WTC11 (cell line): Measurements from ENCODE around the gene KLHDC3. TPM values are rescaled to one million over a fixed set of nuclear protein-coding genes. Genes with fewer than 3 reads are reported as not detected.
A peak's percentile ranks its signal among the peaks of the same experiment; 100 is the strongest.

Experiments used
- ATAC-seq: fragments of 200-7000 bp; cut with Tn5 transposase; 2 replicates; pipeline ENCODE4 v1.10.0; 2021; ENCODE audit warnings: mild to moderate bottlenecking, moderate library complexity
- CTCF ChIA-PET: fragments of 300-600 bp; sonication (Branson Sonifier 250); formaldehyde crosslinking; loops from one replicate; lab custom pipeline; 2021; ENCODE audit warnings: antibody characterized with exemption; lab: Charles Lee
- POLR2A ChIA-PET: fragments of 350-600 bp; sonication (Branson Sonifier 250); formaldehyde crosslinking; loops from one replicate; lab custom pipeline; 2021; ENCODE audit warnings: antibody characterized with exemption; lab: Charles Lee
- DNase-seq: peaks from one replicate; pipeline ENCODE4 v3.0.0; 2021; ENCODE audit warnings: low spot score
- H3K27ac Mint-ChIP-seq: 2 replicates; pipeline ENCODE4 v1.8.0; 2021; ENCODE audit warnings: mixed read lengths
- H3K27me3 Mint-ChIP-seq: 2 replicates; pipeline ENCODE4 v1.8.0; 2021; ENCODE audit warnings: low read depth, mild to moderate bottlenecking, moderate library complexity, mixed read lengths
- H3K36me3 Mint-ChIP-seq: 2 replicates; pipeline ENCODE4 v1.8.0; 2021; ENCODE audit warnings: mixed read lengths
- H3K4me1 Mint-ChIP-seq: 2 replicates; pipeline ENCODE4 v1.8.0; 2022; ENCODE audit warnings: mixed read lengths
- H3K4me3 Mint-ChIP-seq: 2 replicates; pipeline ENCODE4 v1.8.0; 2021; ENCODE audit warnings: mild to moderate bottlenecking, moderate library complexity, mixed read lengths
- H3K9me3 Mint-ChIP-seq: 2 replicates; pipeline ENCODE4 v1.8.0; 2021; ENCODE audit warnings: mixed read lengths
- AR ChIP-seq: fragments of 250-450 bp; sonication (Bioruptor Pico); IDR thresholded peaks from 2 replicates; pipeline ENCODE4 v1.9.0; 2021; ENCODE audit warnings: mild to moderate bottlenecking
- CREM ChIP-seq: sonication (generic); formaldehyde crosslinking; IDR thresholded peaks from 2 replicates; pipeline ENCODE4 v1.8.1; 2022; ENCODE audit warnings: mild to moderate bottlenecking, missing genetic modification reagents, moderate library complexity
- CTCF ChIP-seq: fragments of 200-600 bp; IDR thresholded peaks from 2 replicates; pipeline ENCODE4 v1.8.0; 2022; ENCODE audit warnings: antibody characterized with exemption
- FOXJ3 ChIP-seq: sonication (generic); formaldehyde crosslinking; IDR thresholded peaks from 2 replicates; pipeline ENCODE4 v1.9.0; 2021; ENCODE audit warnings: missing genetic modification reagents, mild to moderate bottlenecking, borderline replicate concordance
- GTF2I ChIP-seq: fragments of 250-450 bp; sonication (Bioruptor Pico); conservative IDR thresholded peaks from 2 replicates; pipeline ENCODE4 v1.4.0; 2021; ENCODE audit warnings: mild to moderate bottlenecking
- MXD4 ChIP-seq: fragments of 250-450 bp; sonication (Bioruptor Pico); IDR thresholded peaks from 2 replicates; pipeline ENCODE4 v1.8.0; 2021; ENCODE audit warnings: mild to moderate bottlenecking, moderate library complexity, borderline replicate concordance
- OVOL2 ChIP-seq: fragments of 250-450 bp; sonication (Bioruptor Pico); IDR thresholded peaks from 2 replicates; pipeline ENCODE4 v1.9.0; 2021; ENCODE audit warnings: mild to moderate bottlenecking, borderline replicate concordance
- RELA ChIP-seq: sonication (generic); formaldehyde crosslinking; IDR thresholded peaks from 2 replicates; pipeline ENCODE4 v1.8.1; 2022; ENCODE audit warnings: missing genetic modification reagents, mild to moderate bottlenecking, borderline replicate concordance
- SMAD3 ChIP-seq: sonication (generic); formaldehyde crosslinking; IDR thresholded peaks from 2 replicates; pipeline ENCODE4 v1.8.0; 2022; ENCODE audit warnings: missing genetic modification reagents, mild to moderate bottlenecking, borderline replicate concordance
- SMAD4 ChIP-seq: sonication (generic); formaldehyde crosslinking; IDR thresholded peaks from 2 replicates; pipeline ENCODE4 v1.8.0; 2022; ENCODE audit warnings: mild to moderate bottlenecking, missing genetic modification reagents
- total RNA-seq: library from RNA; stranded (reverse); gene quantifications from 3 replicates; pipeline ENCODE4 v1.2.3, GENCODE V29; 2021
- TF ChIP-seq, protein P1 (sequence below): sonication (generic); formaldehyde crosslinking; IDR thresholded peaks from 2 replicates; pipeline ENCODE4 v1.8.1; 2023; ENCODE audit warnings: mild to moderate bottlenecking, missing genetic modification reagents, moderate library complexity
- TF ChIP-seq, protein P2 (sequence below): fragments of 250-450 bp; sonication (Bioruptor Pico); IDR thresholded peaks from 2 replicates; pipeline ENCODE4 v2.1.2; 2022; ENCODE audit warnings: mild to moderate bottlenecking, moderate library complexity
- TF ChIP-seq, protein P3 (sequence below): sonication (generic); formaldehyde crosslinking; IDR thresholded peaks from 2 replicates; pipeline ENCODE4 v1.8.1; 2023; ENCODE audit warnings: mild to moderate bottlenecking, moderate library complexity, missing genetic modification reagents
- TF ChIP-seq, protein P4 (sequence below): sonication (generic); formaldehyde crosslinking; IDR thresholded peaks from 2 replicates; pipeline ENCODE4 v1.8.0; 2023; ENCODE audit warnings: missing genetic modification reagents
- TF ChIP-seq, protein P5 (sequence below): sonication (generic); formaldehyde crosslinking; IDR thresholded peaks from 2 replicates; pipeline ENCODE4 v1.8.1; 2023; ENCODE audit warnings: mild to moderate bottlenecking, missing genetic modification reagents, borderline replicate concordance
- TF ChIP-seq, protein P6 (sequence below): sonication (generic); formaldehyde crosslinking; IDR thresholded peaks from 2 replicates; pipeline ENCODE4 v1.8.0; 2023; ENCODE audit warnings: missing genetic modification reagents, mild to moderate bottlenecking, borderline replicate concordance

Gene KLHDC3
- total RNA-seq, 1 experiment from 2014 or later: 172 TPM

DNA sequence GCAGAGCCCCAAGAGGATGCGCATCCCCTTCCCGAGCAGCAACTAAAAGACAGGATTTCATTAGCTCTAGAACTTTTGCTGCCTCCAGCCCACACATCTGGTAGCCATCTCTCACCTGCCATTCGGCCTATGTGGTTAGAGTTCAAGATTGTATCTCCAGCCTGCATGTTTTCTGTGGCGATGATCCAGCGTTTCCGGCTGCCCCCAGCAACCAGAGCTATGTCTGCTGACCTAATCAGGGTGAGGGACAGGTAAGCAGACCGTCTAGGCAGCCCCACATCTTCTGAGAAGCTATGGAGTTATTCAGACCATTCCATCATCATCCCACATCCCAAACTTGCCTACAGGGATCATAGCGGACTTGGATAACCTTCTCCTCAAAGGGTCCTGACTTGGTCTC is 41.9 kb downstream of the KLHDC3 start:
- TF ChIP-seq, protein P1, sequence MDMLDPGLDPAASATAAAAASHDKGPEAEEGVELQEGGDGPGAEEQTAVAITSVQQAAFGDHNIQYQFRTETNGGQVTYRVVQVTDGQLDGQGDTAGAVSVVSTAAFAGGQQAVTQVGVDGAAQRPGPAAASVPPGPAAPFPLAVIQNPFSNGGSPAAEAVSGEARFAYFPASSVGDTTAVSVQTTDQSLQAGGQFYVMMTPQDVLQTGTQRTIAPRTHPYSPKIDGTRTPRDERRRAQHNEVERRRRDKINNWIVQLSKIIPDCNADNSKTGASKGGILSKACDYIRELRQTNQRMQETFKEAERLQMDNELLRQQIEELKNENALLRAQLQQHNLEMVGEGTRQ (CRISPR knock-in tag): no peak
- TF ChIP-seq, protein P2, sequence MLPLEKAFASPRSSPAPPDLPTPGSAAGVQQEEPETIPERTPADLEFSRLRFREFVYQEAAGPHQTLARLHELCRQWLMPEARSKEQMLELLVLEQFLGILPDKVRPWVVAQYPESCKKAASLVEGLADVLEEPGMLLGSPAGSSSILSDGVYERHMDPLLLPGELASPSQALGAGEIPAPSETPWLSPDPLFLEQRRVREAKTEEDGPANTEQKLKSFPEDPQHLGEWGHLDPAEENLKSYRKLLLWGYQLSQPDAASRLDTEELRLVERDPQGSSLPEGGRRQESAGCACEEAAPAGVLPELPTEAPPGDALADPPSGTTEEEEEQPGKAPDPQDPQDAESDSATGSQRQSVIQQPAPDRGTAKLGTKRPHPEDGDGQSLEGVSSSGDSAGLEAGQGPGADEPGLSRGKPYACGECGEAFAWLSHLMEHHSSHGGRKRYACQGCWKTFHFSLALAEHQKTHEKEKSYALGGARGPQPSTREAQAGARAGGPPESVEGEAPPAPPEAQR (CRISPR knock-in tag): no peak
- H3K27me3 Mint-ChIP-seq: no peaks in the 10 kb centered on the region
- H3K4me1 Mint-ChIP-seq: peaks cover 42% of the 10 kb centered on the region
- H3K36me3 Mint-ChIP-seq: peaks cover 22% of the 10 kb centered on the region
- ChIA-PET POLR2A (no interaction called here), CTCF (no interaction called here)
- ATAC-seq: no peak
- H3K27ac Mint-ChIP-seq: peak overlapping the region; percentile 82
- H3K4me3 Mint-ChIP-seq: no peak overlapping the region
- no peaks in the 10 kb centered on the region for H3K9me3 Mint-ChIP-seq
- no peak for DNase-seq

- ATAC-seq: no peak
- H3K36me3 Mint-ChIP-seq: peaks cover 21% of the 10 kb centered on the region
- ChIA-PET CTCF (interaction anchor here (1.2 to 3.3 kb wide), 3 partner anchors 18 to 157 kb away, joined by 4 to 24 read pairs (median 6); partner anchors contain the start of gene PTK7), POLR2A (interaction anchor here (0.6 to 1.5 kb wide), 8 partner anchors 36 to 311 kb away, joined by 3 to 8 read pairs (median 5); partner anchors contain the start of gene PPP2R5D)
- peaks cover 28% of the 10 kb centered on the region for H3K4me1 Mint-ChIP-seq
- H3K4me3 Mint-ChIP-seq: peak overlapping the region; percentile 91
- peak overlapping the region; percentile 94 for H3K27ac Mint-ChIP-seq
- H3K9me3 Mint-ChIP-seq: no peaks in the 10 kb centered on the region
- H3K27me3 Mint-ChIP-seq: no peaks in the 10 kb centered on the region
- no peak for DNase-seq
- TF ChIP-seq GTF2I (no peak), MXD4 (CRISPR knock-in tag) (no peak), FOXJ3 (CRISPR knock-in tag) (no peak), RELA (CRISPR knock-in tag) (no peak), SMAD4 (CRISPR knock-in tag) (no peak), AR (CRISPR knock-in tag) (no peak), CREM (CRISPR knock-in tag) (no peak), OVOL2 (no peak), SMAD3 (CRISPR knock-in tag) (no peak), CTCF (no peak)
- TF ChIP-seq, protein P3, sequence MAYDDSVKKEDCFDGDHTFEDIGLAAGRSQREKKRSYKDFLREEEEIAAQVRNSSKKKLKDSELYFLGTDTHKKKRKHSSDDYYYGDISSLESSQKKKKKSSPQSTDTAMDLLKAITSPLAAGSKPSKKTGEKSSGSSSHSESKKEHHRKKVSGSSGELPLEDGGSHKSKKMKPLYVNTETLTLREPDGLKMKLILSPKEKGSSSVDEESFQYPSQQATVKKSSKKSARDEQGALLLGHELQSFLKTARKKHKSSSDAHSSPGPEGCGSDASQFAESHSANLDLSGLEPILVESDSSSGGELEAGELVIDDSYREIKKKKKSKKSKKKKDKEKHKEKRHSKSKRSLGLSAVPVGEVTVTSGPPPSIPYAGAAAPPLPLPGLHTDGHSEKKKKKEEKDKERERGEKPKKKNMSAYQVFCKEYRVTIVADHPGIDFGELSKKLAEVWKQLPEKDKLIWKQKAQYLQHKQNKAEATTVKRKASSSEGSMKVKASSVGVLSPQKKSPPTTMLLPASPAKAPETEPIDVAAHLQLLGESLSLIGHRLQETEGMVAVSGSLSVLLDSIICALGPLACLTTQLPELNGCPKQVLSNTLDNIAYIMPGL (CRISPR knock-in tag): no peak
- TF ChIP-seq, protein P4, sequence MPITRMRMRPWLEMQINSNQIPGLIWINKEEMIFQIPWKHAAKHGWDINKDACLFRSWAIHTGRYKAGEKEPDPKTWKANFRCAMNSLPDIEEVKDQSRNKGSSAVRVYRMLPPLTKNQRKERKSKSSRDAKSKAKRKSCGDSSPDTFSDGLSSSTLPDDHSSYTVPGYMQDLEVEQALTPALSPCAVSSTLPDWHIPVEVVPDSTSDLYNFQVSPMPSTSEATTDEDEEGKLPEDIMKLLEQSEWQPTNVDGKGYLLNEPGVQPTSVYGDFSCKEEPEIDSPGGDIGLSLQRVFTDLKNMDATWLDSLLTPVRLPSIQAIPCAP: no peak
- TF ChIP-seq, protein P5, sequence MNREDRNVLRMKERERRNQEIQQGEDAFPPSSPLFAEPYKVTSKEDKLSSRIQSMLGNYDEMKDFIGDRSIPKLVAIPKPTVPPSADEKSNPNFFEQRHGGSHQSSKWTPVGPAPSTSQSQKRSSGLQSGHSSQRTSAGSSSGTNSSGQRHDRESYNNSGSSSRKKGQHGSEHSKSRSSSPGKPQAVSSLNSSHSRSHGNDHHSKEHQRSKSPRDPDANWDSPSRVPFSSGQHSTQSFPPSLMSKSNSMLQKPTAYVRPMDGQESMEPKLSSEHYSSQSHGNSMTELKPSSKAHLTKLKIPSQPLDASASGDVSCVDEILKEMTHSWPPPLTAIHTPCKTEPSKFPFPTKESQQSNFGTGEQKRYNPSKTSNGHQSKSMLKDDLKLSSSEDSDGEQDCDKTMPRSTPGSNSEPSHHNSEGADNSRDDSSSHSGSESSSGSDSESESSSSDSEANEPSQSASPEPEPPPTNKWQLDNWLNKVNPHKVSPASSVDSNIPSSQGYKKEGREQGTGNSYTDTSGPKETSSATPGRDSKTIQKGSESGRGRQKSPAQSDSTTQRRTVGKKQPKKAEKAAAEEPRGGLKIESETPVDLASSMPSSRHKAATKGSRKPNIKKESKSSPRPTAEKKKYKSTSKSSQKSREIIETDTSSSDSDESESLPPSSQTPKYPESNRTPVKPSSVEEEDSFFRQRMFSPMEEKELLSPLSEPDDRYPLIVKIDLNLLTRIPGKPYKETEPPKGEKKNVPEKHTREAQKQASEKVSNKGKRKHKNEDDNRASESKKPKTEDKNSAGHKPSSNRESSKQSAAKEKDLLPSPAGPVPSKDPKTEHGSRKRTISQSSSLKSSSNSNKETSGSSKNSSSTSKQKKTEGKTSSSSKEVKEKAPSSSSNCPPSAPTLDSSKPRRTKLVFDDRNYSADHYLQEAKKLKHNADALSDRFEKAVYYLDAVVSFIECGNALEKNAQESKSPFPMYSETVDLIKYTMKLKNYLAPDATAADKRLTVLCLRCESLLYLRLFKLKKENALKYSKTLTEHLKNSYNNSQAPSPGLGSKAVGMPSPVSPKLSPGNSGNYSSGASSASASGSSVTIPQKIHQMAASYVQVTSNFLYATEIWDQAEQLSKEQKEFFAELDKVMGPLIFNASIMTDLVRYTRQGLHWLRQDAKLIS (CRISPR knock-in tag): no peak
- TF ChIP-seq, protein P6, sequence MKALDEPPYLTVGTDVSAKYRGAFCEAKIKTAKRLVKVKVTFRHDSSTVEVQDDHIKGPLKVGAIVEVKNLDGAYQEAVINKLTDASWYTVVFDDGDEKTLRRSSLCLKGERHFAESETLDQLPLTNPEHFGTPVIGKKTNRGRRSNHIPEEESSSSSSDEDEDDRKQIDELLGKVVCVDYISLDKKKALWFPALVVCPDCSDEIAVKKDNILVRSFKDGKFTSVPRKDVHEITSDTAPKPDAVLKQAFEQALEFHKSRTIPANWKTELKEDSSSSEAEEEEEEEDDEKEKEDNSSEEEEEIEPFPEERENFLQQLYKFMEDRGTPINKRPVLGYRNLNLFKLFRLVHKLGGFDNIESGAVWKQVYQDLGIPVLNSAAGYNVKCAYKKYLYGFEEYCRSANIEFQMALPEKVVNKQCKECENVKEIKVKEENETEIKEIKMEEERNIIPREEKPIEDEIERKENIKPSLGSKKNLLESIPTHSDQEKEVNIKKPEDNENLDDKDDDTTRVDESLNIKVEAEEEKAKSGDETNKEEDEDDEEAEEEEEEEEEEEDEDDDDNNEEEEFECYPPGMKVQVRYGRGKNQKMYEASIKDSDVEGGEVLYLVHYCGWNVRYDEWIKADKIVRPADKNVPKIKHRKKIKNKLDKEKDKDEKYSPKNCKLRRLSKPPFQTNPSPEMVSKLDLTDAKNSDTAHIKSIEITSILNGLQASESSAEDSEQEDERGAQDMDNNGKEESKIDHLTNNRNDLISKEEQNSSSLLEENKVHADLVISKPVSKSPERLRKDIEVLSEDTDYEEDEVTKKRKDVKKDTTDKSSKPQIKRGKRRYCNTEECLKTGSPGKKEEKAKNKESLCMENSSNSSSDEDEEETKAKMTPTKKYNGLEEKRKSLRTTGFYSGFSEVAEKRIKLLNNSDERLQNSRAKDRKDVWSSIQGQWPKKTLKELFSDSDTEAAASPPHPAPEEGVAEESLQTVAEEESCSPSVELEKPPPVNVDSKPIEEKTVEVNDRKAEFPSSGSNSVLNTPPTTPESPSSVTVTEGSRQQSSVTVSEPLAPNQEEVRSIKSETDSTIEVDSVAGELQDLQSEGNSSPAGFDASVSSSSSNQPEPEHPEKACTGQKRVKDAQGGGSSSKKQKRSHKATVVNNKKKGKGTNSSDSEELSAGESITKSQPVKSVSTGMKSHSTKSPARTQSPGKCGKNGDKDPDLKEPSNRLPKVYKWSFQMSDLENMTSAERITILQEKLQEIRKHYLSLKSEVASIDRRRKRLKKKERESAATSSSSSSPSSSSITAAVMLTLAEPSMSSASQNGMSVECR: no peak
Measured at GRCh38 chr6:43058531-43058930, 44.5 kb downstream of the KLHDC3 start.
